DMS79 treated with DMSO at 0.1 percent for 48 hours (cell line): ENCODE data around the gene PRSS56.
A peak's percentile ranks its signal among the peaks of the same experiment; 100 is the strongest.

Experiments
- DNase-seq: peaks from one replicate; lab custom pipeline; 2025; lab: John Stamatoyannopoulos, UW

The PRSS56 gene

DNA sequence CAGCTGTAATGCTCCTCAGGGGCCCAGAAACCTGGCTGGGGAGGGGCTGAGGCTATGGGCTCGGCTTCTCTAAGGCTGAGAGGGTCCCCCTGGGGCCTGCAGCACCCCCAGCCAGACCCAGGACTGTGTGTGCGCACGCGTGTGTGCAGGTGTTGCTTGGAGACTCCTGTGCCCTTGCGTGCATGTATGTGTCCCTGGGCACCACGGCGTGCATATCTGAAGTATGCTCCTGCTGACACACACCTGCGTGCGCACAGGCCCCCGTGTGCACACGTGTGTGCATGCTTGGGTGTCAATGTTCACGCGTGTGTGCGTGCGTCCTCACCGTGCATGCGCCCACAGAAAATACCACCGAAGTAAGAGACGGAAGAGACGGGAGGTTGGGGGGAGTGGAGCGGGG lies 17.7 kb upstream of the PRSS56 start:
- DNase-seq, result peak; percentile 32

GRCh38 chr2:232502911-232503808 lies 17.0 kb upstream of the PRSS56 start:
- DNase-seq, result peak; percentile 25

GRCh38 chr2:232503809-232504323 lies 16.3 kb upstream of the PRSS56 start:
- no peak for DNase-seq

DNA sequence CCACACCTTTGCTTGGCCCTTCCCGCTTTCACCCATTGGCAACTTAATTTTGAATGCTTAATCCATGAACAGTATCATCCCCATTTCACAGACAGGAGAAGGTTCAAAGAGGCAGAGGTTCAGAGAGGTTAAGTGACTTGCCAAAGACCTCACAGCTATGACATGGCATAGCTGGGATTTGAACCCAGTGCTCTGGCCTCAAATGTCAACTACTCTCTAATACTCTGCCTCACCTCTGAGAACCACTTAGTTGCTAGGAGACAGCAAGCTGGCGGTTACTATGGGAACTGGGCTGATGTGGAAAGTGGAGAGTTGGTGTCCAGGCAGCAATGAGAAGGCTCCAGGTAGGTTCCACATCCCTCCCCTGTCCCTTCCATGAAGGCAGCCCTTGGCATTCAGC lies 15.8 kb upstream of the PRSS56 start:
- DNase-seq, result peak; percentile 64

DNA sequence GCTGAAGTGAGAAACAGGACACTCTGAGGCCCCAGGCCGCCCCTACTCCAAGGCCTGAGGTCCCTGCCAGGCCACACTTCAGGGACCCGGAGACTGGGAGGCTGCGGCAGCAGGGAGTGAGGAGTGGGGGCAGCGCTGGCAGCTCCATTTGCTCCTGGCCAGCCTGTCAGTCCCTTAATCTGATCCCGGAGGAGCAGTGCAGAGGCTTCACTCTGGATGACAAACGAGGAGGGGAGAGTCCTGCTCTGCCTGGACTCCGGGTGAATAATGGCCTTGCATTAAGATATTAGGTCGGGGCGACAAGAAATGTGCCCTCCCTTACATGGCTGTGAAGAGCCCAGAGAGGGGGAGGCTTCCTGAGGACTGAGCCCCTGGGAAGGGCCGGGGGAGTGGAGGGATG lies 14.3 kb upstream of the PRSS56 start:
- no peak for DNase-seq

DNA sequence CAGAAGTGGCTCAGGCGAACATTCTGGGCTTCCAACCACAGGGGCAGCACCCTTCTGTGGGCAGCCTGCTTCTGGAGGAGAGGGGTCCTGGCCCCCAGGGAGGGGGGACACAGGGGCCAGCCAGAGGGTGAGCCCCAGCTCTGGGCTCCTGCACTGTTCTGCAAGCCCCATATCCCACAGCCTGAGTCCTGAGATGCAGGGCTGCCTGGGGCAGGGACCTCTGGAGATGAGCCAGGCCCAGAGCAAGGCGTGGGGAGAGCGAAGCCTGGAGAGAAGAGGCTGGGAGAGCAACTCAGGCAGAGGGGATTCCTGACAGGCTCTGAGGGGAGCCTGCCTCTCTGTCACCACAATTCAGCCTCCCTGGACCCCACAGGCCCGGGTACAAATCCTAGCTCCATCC lies 13.5 kb upstream of the PRSS56 start:
- DNase-seq, result no peak

GRCh38 chr2:232508251-232508650 lies 11.9 kb upstream of the PRSS56 start:
- DNase-seq, result no peak

GRCh38 chr2:232511336-232511890 lies 8.8 kb upstream of the PRSS56 start:
- DNase-seq, result peak; percentile 6

DNA sequence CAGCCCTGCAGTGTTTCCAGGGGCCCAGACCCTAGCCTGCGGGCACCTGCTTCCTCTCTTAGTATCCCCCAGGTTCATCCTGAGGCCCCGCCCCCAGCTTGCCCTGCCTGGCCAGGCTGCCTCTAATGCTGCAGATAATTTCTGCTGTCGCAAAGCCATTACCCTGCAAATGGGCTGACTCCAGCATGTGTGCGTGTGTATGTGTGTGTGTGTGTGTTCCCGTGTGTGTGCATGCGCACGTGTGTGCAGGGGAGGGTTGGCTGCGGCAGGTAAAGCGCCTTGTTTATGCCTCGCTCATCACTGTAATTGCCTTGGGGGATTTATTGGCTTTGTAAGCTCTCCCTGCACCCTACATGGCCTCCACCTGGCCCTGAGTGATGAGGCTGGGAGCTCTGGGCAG lies 7.6 kb upstream of the PRSS56 start:
- no peak for DNase-seq

GRCh38 chr2:232513353-232513752 lies 6.8 kb upstream of the PRSS56 start:
- no peak for DNase-seq

DNA sequence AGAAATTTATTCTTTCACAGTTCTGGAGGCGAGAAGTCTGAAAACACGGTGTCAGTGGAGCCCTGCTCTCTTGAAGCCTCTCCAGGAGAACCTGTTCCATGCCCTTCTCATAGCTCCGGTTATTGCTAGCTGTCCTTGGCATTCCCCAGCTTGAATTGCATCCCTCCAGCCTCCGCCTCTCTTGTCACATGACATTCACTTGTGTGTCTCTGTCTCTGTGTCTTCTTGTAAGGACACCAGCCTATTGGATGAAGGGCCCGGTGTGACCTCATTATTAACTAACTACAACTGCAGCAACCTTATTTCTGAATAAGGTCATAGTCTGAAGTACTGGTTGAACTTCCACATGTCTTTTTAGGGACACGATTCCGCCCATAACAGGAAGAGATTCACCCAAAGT lies 4.5 kb upstream of the PRSS56 start:
- DNase-seq, result no peak

DNA sequence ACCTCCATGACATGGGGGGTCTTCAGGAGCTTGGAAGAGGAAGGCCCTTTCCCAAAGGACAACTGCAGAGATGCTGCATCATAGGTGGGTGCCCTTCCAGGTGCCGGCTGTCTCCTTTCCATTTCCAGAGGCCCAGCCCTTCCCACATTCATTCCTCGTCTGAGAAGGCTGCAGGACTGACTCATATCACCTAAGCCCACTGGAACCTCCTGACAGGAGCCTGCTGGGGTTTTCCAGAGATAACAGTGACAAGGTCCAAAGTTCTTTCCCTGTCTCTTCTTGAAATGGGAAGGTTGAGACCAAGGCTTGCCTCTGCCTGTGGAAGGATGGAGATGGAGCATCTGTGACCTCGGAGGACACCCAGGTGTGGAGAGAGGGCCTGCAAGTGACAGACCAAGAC lies 3.6 kb upstream of the PRSS56 start:
- no peak for DNase-seq

GRCh38 chr2:232518844-232519243 lies 1.3 kb upstream of the PRSS56 start:
- no peak for DNase-seq

DNA sequence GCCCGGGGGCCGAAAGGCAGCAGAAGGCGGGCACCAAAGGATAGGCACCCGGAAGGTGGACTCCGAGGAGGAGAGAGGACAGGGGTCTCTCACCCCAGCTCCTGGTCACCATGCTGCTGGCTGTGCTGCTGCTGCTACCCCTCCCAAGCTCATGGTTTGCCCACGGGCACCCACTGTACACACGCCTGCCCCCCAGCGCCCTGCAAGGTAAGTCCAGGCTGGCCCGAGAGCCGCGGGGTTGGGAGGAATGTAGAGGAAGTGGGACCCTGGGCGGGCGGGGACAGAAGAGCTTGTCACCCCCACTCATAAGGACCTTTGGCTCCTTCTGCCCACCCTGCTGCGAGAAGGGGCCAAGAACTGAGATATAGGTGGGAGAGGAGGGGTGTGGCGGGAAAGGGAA lies 301 bp downstream of the PRSS56 start:
- DNase-seq, result no peak

DNA sequence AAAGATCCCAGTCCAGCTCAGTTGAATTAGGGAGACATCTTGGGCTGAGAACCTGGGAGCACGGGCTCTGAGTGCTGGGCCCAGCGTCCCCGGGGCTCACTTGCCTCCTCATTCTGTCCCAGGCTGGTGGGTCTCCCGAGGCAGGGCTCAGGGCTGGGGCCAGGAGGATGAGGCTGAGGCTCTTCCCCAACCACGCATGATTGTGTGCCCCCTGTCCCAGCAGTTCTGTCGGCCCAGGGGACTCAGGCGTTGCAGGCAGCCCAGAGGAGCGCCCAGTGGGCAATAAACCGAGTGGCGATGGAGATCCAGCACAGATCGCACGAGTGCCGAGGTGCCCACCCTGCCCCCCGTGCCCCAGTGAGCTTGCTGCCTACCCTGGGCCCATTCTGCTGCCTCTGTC lies 910 bp downstream of the PRSS56 start:
- no peak for DNase-seq

DNA sequence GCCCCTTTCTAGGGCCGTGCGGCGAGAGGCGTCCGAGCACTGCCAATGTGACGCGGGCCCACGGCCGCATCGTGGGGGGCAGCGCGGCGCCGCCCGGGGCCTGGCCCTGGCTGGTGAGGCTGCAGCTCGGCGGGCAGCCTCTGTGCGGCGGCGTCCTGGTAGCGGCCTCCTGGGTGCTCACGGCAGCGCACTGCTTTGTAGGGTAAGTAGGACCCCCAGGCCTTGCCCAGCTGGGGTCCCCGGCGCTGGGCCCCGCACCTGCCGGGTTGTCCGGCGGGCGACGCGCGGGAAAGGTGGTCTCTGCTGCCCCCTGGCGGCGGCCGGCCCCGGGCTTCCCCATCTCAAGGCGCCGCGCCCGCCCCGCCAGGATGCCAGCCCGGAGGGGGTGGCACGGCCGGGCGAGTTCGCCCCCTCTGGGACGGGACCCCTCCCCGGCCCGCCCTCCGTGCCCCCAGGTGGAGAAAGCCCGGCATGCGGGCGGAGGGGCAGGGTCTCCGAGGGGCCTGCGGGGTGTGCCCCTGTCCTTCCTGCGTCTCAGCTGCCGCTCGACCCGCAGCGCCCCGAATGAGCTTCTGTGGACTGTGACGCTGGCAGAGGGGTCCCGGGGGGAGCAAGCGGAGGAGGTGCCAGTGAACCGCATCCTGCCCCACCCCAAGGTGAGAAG lies 1.9 kb downstream of the PRSS56 start:
- DNase-seq, result peak; percentile 7

DNA sequence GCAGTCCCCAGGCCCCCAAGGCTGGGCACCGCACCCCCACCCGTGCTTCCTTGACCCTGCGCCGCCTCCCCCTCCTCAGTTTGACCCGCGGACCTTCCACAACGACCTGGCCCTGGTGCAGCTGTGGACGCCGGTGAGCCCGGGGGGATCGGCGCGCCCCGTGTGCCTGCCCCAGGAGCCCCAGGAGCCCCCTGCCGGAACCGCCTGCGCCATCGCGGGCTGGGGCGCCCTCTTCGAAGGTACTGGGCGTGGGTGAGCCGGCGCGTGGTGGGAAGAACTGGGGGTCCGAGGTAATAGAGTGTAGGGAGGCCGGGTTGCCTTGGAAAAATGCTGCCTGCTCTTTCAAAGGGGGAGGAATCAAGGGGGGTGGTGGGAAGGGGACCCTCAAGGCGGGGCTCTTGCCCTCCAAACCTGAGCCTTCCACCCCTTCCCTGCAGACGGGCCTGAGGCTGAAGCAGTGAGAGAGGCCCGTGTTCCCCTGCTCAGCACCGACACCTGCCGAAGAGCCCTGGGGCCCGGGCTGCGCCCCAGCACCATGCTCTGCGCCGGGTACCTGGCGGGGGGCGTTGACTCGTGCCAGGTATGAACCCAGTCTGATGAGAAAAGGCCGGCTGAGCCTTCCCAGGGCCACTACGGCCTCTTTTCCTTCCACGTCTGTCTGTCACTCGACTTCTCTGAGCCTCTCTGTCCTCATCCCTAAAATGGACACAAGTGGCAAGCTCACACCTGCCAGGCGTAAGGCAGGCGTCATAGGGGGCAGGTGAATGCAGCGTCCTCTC lies 2.6 kb downstream of the PRSS56 start:
- no peak for DNase-seq

DNA sequence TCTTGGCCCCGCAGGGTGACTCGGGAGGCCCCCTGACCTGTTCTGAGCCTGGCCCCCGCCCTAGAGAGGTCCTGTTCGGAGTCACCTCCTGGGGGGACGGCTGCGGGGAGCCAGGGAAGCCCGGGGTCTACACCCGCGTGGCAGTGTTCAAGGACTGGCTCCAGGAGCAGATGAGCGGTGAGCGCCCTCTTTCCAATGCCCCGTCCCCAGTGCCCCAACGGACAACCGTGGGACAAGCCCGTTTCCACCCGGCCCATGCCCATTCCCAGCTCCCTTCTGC lies 3.2 kb downstream of the PRSS56 start:
- no peak for DNase-seq

DNA sequence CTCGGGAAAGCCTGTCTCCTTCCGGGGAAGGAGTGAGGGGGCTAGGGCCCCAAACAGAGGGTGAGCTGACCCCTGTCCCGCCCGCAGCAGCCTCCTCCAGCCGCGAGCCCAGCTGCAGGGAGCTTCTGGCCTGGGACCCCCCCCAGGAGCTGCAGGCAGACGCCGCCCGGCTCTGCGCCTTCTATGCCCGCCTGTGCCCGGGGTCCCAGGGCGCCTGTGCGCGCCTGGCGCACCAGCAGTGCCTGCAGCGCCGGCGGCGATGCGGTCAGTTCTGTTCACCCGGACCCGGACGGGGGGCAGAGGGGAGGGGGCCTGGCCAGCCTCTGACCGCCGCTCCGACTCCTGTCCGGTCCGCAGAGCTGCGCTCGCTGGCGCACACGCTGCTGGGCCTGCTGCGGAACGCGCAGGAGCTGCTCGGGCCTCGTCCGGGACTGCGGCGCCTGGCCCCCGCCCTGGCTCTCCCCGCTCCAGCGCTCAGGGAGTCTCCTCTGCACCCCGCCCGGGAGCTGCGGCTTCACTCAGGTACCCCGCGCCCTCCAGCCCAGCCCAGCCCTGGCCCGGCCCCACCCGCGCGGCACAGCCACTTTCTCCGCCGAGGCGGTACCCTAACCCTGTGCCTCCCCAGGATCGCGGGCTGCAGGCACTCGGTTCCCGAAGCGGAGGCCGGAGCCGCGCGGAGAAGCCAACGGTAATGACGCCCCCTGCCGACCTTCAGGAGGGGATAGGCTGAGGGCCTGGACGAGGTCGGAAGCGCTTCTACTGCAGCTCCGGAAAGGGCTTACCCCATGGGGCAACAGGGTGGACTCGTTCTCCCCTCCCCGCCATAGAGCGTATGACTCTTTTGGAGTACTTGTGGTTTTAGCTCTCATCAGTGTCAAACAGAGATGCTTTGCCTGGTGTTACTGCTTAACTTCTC lies 3.8 kb downstream of the PRSS56 start:
- peak; percentile 5 for DNase-seq

DNA sequence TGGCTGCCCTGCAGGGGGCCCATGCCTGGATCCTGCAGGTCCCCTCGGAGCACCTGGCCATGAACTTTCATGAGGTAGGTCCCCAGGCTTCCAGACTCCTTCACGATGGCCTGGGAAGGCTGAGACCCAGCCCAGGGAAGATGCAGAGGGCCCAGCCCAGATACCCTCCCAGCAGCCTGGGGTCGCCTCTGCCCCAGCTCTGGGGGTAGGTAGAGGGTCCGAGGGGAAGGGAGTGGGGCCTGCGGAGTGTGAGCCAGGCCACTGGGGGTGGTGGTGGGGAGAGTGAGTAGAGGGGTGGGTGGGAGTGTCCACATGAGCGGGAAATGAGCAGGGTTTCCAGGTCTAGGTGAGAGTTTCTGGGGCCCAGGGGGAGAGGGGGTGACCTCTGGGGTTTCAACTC lies 4.6 kb downstream of the PRSS56 start:
- no peak for DNase-seq

DNA sequence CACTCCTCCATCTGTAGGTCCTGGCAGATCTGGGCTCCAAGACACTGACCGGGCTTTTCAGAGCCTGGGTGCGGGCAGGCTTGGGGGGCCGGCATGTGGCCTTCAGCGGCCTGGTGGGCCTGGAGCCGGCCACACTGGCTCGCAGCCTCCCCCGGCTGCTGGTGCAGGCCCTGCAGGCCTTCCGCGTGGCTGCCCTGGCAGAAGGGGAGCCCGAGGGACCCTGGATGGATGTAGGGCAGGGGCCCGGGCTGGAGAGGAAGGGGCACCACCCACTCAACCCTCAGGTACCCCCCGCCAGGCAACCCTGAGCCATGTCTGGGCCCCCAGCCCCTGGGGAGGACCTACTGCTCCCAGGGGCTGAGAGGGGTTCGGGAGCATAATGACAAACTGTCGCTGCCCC lies 5.0 kb downstream of the PRSS56 start:
- no peak for DNase-seq
